Esophagus muscularis mucosa (tissue), 4 donors: ENCODE results near the gene COL6A3.

Source experiments
- EP300 ChIP-seq: sonication (generic); formaldehyde crosslinking; IDR thresholded peaks from one replicate; pipeline ENCODE4 v1.6.1; 2017; ENCODE audit warnings: antibody characterized with exemption
- POLR2A ChIP-seq: fragments of 450-650 bp; IDR thresholded peaks from one replicate; pipeline ENCODE4 v1.6.1; 2017; ENCODE audit warnings: antibody characterized with exemption, moderate library complexity, mild to moderate bottlenecking, low read depth
- TF ChIP-seq, protein P1 (sequence below), 3 experiments: fragments of 200-600 bp in 2 of 3; fragments of 450-650 bp in 1 of 3; sonication (generic) in 2 of 3; IDR thresholded peaks; one replicate each; pipeline ENCODE4 v1.5.1; 2017 to 2019; ENCODE audit warnings: antibody characterized with exemption in 3 of 3, mild to moderate bottlenecking in 2 of 3, moderate library complexity in 1 of 3

GRCh38 chr2:237456200-237456843 is 42.4 kb upstream of the COL6A3 start:
- TF ChIP-seq, protein P1, sequence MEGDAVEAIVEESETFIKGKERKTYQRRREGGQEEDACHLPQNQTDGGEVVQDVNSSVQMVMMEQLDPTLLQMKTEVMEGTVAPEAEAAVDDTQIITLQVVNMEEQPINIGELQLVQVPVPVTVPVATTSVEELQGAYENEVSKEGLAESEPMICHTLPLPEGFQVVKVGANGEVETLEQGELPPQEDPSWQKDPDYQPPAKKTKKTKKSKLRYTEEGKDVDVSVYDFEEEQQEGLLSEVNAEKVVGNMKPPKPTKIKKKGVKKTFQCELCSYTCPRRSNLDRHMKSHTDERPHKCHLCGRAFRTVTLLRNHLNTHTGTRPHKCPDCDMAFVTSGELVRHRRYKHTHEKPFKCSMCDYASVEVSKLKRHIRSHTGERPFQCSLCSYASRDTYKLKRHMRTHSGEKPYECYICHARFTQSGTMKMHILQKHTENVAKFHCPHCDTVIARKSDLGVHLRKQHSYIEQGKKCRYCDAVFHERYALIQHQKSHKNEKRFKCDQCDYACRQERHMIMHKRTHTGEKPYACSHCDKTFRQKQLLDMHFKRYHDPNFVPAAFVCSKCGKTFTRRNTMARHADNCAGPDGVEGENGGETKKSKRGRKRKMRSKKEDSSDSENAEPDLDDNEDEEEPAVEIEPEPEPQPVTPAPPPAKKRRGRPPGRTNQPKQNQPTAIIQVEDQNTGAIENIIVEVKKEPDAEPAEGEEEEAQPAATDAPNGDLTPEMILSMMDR (IDR thresholded peaks at IDR 0.05), result no peak
- no peak for TF ChIP-seq EP300
- no peak for TF ChIP-seq POLR2A
